Activated CD8-positive, alpha-beta memory T cell treated with anti-CD3 and anti-CD28 coated beads, Interleukin-2, amount 50 U/mL, for 1 hour (primary cell): ENCODE results near the gene ISM1.
A peak's percentile ranks its signal among the peaks of the same experiment; 100 is the strongest.

Source experiments
- DNase-seq: peaks from one replicate; pipeline ENCODE4 v3.0.0-alpha.2; 2020; ENCODE audit errors: extremely low read depth

ISM1 gene

GRCh38 chr20:13256606-13257005, 35.5 kb downstream of the ISM1 start:
- DNase-seq, result no peak

DNA sequence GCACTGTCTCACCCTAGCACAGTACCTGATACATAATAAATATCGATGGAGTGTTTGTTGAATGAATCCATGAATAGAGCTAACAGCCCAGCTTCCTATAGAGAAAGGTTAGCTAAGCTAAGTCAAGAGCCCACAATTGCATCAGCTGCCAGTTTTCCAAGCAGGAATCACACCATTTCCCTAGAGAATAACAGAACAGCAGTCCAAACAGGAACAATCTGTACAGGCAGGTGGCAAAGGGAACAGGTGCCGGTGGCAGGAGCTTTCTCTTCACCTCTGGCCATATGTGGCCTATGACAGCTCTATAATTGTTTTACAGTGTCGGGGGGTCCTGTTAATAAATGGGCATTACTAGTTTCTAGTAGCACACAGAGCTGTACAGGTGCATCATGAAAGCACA, 38.8 kb downstream of the ISM1 start:
- no peak for DNase-seq

DNA sequence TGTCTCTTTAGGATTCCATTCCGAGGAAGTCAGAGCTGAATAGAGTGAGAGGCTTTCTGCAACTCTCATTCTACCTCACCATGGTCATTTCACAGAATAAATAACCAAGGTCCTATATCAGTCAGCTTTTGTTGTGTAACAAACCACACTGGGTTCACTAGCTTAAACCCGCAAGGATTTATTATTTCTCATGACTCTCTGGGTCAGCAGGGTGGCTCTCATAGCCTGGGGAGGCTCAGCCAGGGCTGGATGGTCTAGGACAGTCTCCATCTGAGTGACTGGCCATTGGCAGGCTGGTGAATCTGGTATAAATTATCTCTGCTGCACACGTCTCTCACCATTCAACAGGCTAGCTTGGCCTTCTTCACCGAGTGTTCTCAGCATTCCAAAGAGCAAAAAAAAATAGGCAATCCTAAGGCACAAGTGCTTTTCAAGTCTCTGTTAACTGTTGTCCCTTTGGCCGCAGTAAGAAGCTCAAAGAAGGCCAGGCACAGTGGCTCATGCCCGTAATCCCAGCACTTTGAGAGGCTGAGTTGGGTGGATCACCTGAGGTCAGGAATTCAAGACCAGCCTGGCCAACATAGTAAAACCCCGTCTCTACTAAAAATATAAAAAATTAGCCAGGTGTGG, 39.7 kb downstream of the ISM1 start:
- DNase-seq, result no peak

DNA sequence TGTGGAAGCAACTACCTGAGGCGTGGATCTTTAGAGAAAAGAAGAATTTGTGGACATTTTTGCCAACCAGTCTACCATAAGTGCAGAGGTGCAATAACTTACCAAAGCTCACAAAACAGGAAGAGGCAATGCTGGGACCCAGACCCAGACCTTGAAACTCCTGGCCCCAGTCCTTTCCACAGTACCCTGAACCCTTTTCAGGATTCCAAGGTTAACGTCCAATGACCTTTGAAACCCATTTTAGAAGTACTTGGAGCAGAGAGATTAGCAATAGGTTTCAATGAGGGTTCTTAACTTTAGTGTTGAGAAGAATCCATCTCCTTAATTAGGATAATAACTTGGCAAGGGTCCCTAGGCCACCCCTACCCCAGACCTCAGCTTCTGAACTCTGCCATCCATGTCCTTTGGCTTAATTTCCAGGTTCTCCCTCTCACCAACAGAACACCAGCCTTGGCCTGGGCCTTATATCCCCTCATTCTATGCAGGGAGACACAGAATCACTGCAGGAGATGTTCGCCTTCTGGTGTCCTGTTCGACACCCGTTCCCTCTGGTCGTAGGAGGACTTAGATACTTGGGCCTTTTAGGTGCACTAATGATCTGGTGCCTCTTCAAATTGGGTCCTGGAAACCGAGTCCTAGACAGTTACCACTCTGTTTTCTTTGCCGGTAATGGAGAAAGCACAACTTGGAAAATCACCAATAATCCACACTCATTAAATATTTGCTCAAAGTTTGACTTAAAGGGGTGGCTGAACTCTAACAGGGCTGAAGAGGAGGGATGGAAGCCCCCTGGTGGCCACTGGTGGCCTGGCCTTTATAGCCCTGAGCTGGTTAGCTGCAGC, 40.6 kb downstream of the ISM1 start:
- DNase-seq, result peak; percentile 8

DNA sequence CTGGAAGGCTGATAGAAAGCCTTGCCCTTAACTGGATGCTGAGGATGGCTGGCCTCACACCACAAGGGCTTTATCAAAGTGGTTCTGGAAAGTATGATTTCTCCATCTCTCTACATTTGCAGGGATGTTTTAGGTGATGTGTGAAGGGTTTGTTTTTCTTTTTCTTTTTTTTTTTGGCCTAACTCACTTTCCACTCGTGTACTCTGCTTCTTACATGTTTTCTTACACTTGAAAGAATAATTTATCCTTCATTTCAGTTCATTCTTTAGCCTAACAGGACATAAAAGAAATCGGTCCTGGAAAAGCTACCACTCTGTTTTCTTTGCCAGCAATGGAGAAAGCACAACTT, 41.2 kb downstream of the ISM1 start:
- DNase-seq, result no peak

DNA sequence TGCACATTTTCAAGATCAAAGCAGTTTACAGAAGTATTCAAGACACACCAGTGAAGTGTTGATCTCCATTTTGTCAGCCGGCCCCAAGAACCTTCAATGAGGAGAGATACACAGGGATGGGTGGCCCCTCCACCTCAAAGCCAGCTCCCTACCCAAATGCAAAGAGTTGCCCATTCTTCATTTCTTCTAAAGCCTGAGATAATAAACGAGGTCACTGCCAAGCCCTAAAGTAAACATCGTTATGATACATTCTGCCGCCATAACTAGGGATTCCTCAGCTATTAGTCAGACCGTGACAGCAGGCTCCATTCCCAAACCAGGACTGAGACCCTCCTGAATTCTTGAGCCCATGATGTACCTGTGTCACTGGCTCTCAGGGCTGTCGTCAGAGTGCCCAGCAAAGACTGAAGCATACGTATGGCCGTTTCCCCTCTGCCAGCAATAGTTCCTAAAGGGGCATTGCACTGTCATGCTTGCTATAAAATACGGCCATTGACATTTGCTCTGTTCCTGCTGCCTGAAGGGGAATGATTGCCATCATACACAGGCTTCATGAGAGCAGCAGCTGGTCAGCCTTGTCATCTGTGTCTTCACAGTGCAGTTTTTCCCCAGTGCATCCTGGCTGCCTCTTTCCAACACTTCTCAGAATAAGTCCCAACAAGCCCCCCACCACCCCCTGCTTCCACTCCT, 41.7 kb downstream of the ISM1 start:
- no peak for DNase-seq

GRCh38 chr20:13263451-13263850, 42.4 kb downstream of the ISM1 start:
- DNase-seq, result no peak

- no peak for DNase-seq
Measured at GRCh38 chr20:13264907-13265306, 43.8 kb downstream of the ISM1 start.

DNA sequence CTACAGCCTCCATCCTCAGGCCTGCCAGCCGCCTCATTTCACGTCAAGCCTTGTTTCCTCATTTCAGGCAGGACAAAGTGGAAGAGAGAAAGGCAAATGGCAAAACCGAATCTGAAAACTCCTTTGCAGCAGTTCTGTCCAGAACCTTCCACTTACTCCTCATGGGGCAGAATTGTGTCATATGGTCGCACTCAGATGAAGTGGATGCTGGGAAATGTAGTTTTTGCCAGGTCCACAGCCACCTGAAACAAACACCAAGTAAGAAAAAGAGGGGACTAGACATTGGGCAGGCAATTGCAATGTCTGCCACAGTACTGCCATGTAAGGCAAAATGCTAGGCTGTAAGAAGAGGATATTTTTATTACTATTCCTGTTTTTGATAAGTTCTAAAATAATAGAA, 44.9 kb downstream of the ISM1 start:
- no peak for DNase-seq

GRCh38 chr20:13267231-13267630, 46.2 kb downstream of the ISM1 start:
- no peak for DNase-seq

DNA sequence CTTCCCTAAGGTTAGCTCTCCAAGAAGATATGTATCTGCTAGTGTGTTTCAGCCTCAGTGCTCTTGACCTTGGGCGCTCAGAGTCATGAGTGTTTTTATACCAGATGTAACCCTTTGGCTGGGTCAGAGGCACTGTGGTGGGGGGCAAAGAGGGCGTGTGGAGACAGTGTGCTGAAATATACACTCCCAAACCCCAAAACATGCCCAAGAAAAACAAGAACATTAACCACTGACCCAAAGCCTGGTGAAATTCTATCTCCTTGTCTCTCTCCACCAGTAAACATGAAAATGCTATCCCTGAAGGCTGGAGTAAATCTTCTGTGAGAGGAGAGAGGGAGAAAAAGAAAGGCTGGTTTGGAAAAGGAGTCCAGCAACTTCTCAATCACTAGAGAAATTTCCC, 47.9 kb downstream of the ISM1 start:
- DNase-seq, result no peak

- no peak for DNase-seq
Measured at GRCh38 chr20:13270211-13270610, 49.1 kb downstream of the ISM1 start.

DNA sequence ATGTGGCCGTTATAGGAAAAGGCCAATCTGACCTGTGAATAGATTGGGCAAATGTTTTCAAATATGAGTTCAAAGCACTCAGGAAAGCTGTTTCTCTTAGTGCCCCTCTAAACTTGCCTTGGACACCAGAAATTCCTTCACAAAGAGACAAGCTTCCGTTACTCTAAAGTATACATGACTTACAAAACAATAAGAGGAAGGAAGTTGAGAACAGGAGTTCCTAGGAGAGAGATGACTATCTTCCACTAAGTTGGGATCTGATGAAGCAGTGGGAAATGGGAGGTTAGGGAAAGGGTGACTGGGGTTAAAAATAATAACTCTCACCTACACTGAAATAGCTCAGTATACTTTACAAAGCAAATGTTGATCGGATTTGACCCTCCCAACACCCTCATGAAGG, 50.0 kb downstream of the ISM1 start:
- DNase-seq, result no peak

- DNase-seq, result no peak
Measured at GRCh38 chr20:13271977-13272975, 51.2 kb downstream of the ISM1 start.

GRCh38 chr20:13274275-13274861, 53.3 kb downstream of the ISM1 start:
- DNase-seq, result no peak

DNA sequence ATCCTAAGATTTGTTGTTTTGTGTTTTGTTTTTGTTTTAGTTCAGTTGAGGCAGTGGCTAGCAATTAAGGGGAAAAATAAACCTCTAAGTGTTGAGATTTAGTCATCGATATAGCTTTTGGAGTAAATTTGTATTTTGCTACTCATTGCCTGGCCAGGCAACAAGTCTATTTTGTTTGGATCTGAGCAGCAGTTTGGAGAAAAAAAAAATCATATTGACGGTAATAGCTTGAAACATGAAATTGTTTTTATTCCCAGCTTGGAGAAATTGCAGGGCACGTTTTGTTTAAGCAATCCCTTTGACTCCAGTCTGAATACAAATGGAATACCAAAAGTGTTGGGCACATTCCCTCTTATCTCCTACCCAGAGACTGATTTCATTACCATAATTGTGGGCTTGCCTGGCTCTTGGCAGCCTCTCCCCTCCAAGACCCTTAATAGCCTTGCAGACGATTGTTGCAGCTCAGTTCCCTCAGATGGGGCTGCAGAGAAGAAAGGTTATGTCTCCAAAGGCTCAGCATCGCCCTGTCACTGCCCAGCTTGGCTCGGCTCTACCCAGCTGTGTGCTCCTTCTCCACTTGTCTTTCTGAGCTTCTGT, 56.0 kb downstream of the ISM1 start:
- DNase-seq, result no peak

- DNase-seq, result no peak
Measured at GRCh38 chr20:13277663-13278295, 56.7 kb downstream of the ISM1 start.

DNA sequence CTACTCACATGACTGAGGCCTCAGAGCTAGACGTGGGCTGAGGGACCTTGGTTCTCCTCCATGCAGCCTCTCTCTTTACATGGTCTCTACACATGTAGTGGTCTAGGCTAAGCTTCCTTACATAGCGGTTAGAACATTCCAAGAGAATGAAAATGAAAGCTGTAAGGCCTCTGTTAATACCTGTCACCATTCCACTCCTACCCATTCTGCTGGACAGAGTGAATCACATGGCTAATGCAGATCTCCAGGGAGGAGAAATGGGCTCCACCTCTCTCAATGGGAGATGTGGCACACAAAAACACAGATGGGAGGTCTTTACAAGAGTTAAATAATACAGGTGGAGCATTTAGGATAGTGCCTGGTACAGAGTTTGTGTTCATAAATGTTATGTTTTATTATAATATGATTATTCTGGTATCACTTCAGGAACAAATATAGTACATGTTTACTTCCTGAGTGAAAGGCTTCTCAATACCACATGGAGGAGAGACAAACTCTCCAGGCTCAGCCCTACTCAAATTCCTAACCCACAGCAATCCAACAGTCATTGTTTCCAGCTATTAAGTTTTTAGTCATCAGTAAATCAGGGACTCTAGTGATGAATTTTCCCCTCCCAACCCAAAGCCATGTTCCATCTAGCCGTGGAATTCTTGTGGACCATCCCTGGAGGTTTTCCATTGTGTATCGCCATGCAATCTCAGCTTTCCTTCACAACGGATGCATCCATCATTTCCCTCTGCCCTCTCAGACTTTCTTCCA, 57.9 kb downstream of the ISM1 start:
- DNase-seq, result no peak

DNA sequence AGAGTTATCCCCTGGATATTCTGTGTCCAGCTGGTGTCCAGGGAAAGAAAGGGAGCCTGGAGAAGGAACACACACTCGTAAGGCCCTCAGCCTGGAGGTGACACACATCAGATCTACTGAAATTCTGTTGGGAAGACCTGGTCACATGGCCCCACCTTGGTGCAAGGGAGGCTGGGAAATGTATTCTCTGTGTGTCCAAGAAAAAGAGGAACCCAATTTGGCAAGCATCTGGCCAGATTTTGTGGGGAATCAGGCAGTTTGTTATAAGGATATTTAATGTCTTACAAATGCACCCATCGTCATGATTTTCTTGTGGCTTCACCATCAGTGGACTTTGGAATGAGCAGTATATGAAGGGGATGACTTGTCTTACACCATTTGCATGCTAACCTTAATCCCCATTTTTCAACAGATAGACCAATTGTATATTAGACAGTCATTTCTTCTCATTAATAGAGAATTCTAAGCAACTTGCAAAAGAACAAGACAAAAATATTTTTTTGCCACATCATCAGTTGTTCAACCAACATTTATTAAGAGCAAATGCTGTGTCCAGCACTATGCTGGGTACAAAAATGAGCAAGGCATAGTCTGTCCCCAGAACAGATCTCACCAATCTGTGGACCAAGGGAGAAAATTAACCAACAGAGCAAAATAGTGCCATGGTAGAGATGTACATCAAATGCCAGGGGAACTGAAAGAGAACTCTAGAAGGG, 59.7 kb downstream of the ISM1 start:
- DNase-seq, result no peak
